OCI-LY7 (cell line): ENCODE results near the gene CAMK4.

Experiments used
- EZH2phosphoT487 ChIP-seq: fragments of 200-600 bp; sonication (generic); IDR thresholded peaks from 2 replicates; pipeline ENCODE4 v1.6.1; 2018; ENCODE audit warnings: low read depth, borderline replicate concordance, mild to moderate bottlenecking, mixed run types, antibody characterized with exemption, low read length, moderate library complexity, mixed read lengths
- TF ChIP-seq, protein P1 (sequence below): fragments of 200-600 bp; sonication (generic); conservative IDR thresholded peaks from 2 replicates; pipeline ENCODE4 v1.5.1; 2014; ENCODE audit warnings: mild to moderate bottlenecking, antibody characterized with exemption, low read length, moderate library complexity, mixed read lengths

- TF ChIP-seq, protein P1, sequence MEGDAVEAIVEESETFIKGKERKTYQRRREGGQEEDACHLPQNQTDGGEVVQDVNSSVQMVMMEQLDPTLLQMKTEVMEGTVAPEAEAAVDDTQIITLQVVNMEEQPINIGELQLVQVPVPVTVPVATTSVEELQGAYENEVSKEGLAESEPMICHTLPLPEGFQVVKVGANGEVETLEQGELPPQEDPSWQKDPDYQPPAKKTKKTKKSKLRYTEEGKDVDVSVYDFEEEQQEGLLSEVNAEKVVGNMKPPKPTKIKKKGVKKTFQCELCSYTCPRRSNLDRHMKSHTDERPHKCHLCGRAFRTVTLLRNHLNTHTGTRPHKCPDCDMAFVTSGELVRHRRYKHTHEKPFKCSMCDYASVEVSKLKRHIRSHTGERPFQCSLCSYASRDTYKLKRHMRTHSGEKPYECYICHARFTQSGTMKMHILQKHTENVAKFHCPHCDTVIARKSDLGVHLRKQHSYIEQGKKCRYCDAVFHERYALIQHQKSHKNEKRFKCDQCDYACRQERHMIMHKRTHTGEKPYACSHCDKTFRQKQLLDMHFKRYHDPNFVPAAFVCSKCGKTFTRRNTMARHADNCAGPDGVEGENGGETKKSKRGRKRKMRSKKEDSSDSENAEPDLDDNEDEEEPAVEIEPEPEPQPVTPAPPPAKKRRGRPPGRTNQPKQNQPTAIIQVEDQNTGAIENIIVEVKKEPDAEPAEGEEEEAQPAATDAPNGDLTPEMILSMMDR = no peak
- no peak for TF ChIP-seq EZH2phosphoT487
Measured at GRCh38 chr5:111505096-111505495, 280.9 kb downstream of the CAMK4 start.
